Measurements from ENCODE around the gene C4orf33.
A peak's percentile ranks its signal among the peaks of the same experiment; 100 is the strongest.

- TF ChIP-seq CTCF (IDR thresholded peaks at IDR 0.05; ENCODE audit: low read depth, low read length): peak; percentile 42
- no peak for TF ChIP-seq EZH2phosphoT487 (IDR thresholded peaks at IDR 0.05; ENCODE audit: low read depth)
Measured at GRCh38 chr4:129140521-129140920, 44.6 kb downstream of the C4orf33 start.
